Tibial artery (tissue), 4 donors: ENCODE results near the gene DDX3X.

ENCODE experiments used
- DNase-seq, 2 donors: peaks; one replicate each; pipeline ENCODE4 v3.0.0-alpha.2; 2019
- H3K27ac ChIP-seq, 2 donors: fragments of 200-600 bp; sonication (generic) in 1 of 2; 1 replicate in 1 of 2; 2 replicates in 1 of 2; pipeline ENCODE4 v1.5.1; 2018 to 2019; ENCODE audit warnings: mild to moderate bottlenecking in 1 of 2
- H3K27me3 ChIP-seq, 2 donors: fragments of 200-600 bp; sonication (generic) in 1 of 2; one replicate each; pipeline versions ENCODE4 v1.5.1 to v1.6.0; 2016 to 2019
- H3K36me3 ChIP-seq, 3 donors: fragments of 200-600 bp; sonication (generic) in 2 of 3; one replicate each; pipeline ENCODE4 v1.5.1; 2016 to 2019; ENCODE audit warnings: mild to moderate bottlenecking in 2 of 3
- H3K4me1 ChIP-seq, 4 donors: fragments of 200-600 bp; sonication (generic) in 2 of 4; 1 replicate in 3 of 4; 2 replicates in 1 of 4; pipeline ENCODE4 v1.5.1; 2016 to 2019
- H3K4me3 ChIP-seq, 2 donors: fragments of 200-600 bp; sonication (generic) in 1 of 2; 1 replicate in 1 of 2; 2 replicates in 1 of 2; pipeline ENCODE4 v1.5.1; 2018 to 2019; ENCODE audit warnings: mild to moderate bottlenecking in 2 of 2
- H3K9me3 ChIP-seq, 3 donors: fragments of 200-600 bp; sonication (generic) in 1 of 3; one replicate each; pipeline ENCODE4 v1.5.1; 2016 to 2019
- CTCF ChIP-seq, 2 experiments: fragments of 200-600 bp in 1 of 2; fragments of 450-650 bp in 1 of 2; IDR thresholded peaks; one replicate each; pipeline ENCODE4 v1.5.1; 2017 to 2019; ENCODE audit warnings: antibody characterized with exemption in 2 of 2, mild to moderate bottlenecking in 1 of 2, moderate library complexity in 1 of 2
- intact Hi-C: fragments of 100-400 bp; cut with DNase I; formaldehyde crosslinking; loops from one replicate; pipeline ENCODE4 v1.15.0; 2023; ENCODE audit warnings: low total_unique reads

Gene DDX3X

GRCh38 chrX:41300758-41301437 is 33.1 kb upstream of the DDX3X start:
- no peak for TF ChIP-seq CTCF (IDR thresholded peaks at IDR 0.05)
- H3K27ac ChIP-seq, result no peak overlapping the region
- H3K9me3 ChIP-seq, result no peaks in the 10 kb centered on the region
- DNase-seq, result peak in 1 of 2 donors; percentile 42
- intact Hi-C loops, result no loop called here
- H3K27me3 ChIP-seq, result no peaks in the 10 kb centered on the region
- no peak overlapping the region for H3K4me3 ChIP-seq
- no peaks in the 10 kb centered on the region for H3K36me3 ChIP-seq
- H3K4me1 ChIP-seq, result no peaks in the 10 kb centered on the region

- no peaks in the 10 kb centered on the region for H3K4me1 ChIP-seq
- H3K27ac ChIP-seq, result no peak overlapping the region
- H3K4me3 ChIP-seq, result no peak overlapping the region
- no peaks in the 10 kb centered on the region for H3K36me3 ChIP-seq
- DNase-seq, result no peak
- no peaks in the 10 kb centered on the region for H3K27me3 ChIP-seq
- TF ChIP-seq CTCF (IDR thresholded peaks at IDR 0.05), result no peak
- intact Hi-C loops, result no loop called here
- no peaks in the 10 kb centered on the region for H3K9me3 ChIP-seq
Observed at GRCh38 chrX:41301438-41301824, 32.5 kb upstream of the DDX3X start.

GRCh38 chrX:41302370-41302769 is 31.6 kb upstream of the DDX3X start:
- Histone ChIP-seq H3K4me1 (no peaks in the 10 kb centered on the region), H3K9me3 (no peaks in the 10 kb centered on the region), H3K4me3 (no peak overlapping the region), H3K27ac (no peak overlapping the region), H3K27me3 (no peaks in the 10 kb centered on the region), H3K36me3 (no peaks in the 10 kb centered on the region)
- intact Hi-C loops, result no loop called here
- no peak for TF ChIP-seq CTCF (IDR thresholded peaks at IDR 0.05)
- DNase-seq, result no peak

GRCh38 chrX:41303013-41303412 is 30.9 kb upstream of the DDX3X start:
- Histone ChIP-seq H3K4me1 (no peaks in the 10 kb centered on the region), H3K27me3 (no peaks in the 10 kb centered on the region), H3K27ac (no peak overlapping the region), H3K9me3 (no peaks in the 10 kb centered on the region), H3K36me3 (no peaks in the 10 kb centered on the region), H3K4me3 (no peak overlapping the region)
- intact Hi-C loops, result no loop called here
- DNase-seq, result no peak
- no peak for TF ChIP-seq CTCF (IDR thresholded peaks at IDR 0.05)

GRCh38 chrX:41304178-41304577 is 29.8 kb upstream of the DDX3X start:
- H3K27me3 ChIP-seq, result no peaks in the 10 kb centered on the region
- H3K9me3 ChIP-seq, result no peaks in the 10 kb centered on the region
- H3K4me1 ChIP-seq, result no peaks in the 10 kb centered on the region
- H3K27ac ChIP-seq, result no peak overlapping the region
- no peak for TF ChIP-seq CTCF (IDR thresholded peaks at IDR 0.05)
- intact Hi-C loops, result no loop called here
- no peak for DNase-seq
- no peaks in the 10 kb centered on the region for H3K36me3 ChIP-seq
- no peak overlapping the region for H3K4me3 ChIP-seq
